BJ (cell line): ENCODE data around the gene PA2G4. TPM values are rescaled to one million over a fixed set of nuclear protein-coding genes. Genes with fewer than 3 reads are reported as not detected.
"Not testable (repeated sequence)": the region's sequence is repeated elsewhere in the genome, so short reads cannot be mapped to it uniquely, and the experiment has no call there.

Experiments used
- CTCF ChIA-PET: fragments of 350-600 bp; formaldehyde crosslinking; extraction: SDS; loops from one replicate; lab custom pipeline; 2021; ENCODE audit warnings: antibody characterized with exemption, inconsistent platforms; lab: Yijun Ruan, JAX
- POLR2A ChIA-PET: fragments of 300-600 bp; sonication (Branson Sonifier 250); formaldehyde crosslinking; extraction: SDS; loops from one replicate; lab custom pipeline; 2021; ENCODE audit warnings: antibody characterized with exemption; lab: Charles Lee
- DNase-seq: peaks from one replicate; pipeline ENCODE4 v3.0.0-alpha.2; 2011; ENCODE audit warnings: low read depth
- H3K27me3 ChIP-seq: 2 replicates; pipeline ENCODE4 v1.6.0; 2011; ENCODE audit warnings: low read length; ENCODE audit not compliant: control insufficient read depth, insufficient read depth
- H3K36me3 ChIP-seq: 2 replicates; pipeline ENCODE4 v1.5.1; 2011; ENCODE audit warnings: low read length; ENCODE audit not compliant: control insufficient read depth, insufficient read depth
- H3K4me3 ChIP-seq: 2 replicates; pipeline ENCODE4 v1.5.1; 2011; ENCODE audit warnings: low read depth, mild to moderate bottlenecking, control low read depth, low read length
- CTCF ChIP-seq: IDR thresholded peaks from 2 replicates; pipeline ENCODE4 v1.5.1; 2011; ENCODE audit warnings: low read depth, mild to moderate bottlenecking, control low read depth, inconsistent platforms, low read length, moderate library complexity; ENCODE audit not compliant: insufficient read depth
- polyA plus RNA-seq: library from polyadenylated mRNA; depleted of rRNA; stranded (reverse); fragments of >200 nt; gene quantifications from 2 replicates; pipeline ENCODE4 v1.2.3, GENCODE V29; 2011

Gene PA2G4
- polyA plus RNA-seq, 1 experiment: 134 TPM

- no peak for DNase-seq
- no peak overlapping the region for H3K4me3 ChIP-seq
- CTCF ChIA-PET: interaction anchor here (1.6 to 2.8 kb wide), 4 partner anchors 28 to 36 kb away, joined by 3 to 10 read pairs (median 7); partner anchors contain the start of genes ESYT1 and SMARCC2
- H3K36me3 ChIP-seq: peaks cover 10% of the 10 kb centered on the region
- TF ChIP-seq CTCF: no peak
- no peaks in the 10 kb centered on the region for H3K27me3 ChIP-seq
- POLR2A ChIA-PET: no interaction called here
Measured at GRCh38 chr12:56155256-56155845, 51.0 kb downstream of the PA2G4 start.

- Histone ChIP-seq H3K4me3 (peak overlapping the region; percentile 64; the same call in 1 of the 2 replicates), H3K36me3 (peaks cover 21% of the 10 kb centered on the region)
- CTCF ChIA-PET: interaction anchor here (0.6 to 2.8 kb wide), 3 partner anchors 30 to 67 kb away, joined by 3 to 10 read pairs (median 4); partner anchors contain the start of genes ESYT1 and SMARCC2
- DNase-seq, H3K27me3 ChIP-seq, POLR2A ChIA-PET: not testable (repeated sequence)
Measured at GRCh38 chr12:56156464-56157200, 52.3 kb downstream of the PA2G4 start.

DNA sequence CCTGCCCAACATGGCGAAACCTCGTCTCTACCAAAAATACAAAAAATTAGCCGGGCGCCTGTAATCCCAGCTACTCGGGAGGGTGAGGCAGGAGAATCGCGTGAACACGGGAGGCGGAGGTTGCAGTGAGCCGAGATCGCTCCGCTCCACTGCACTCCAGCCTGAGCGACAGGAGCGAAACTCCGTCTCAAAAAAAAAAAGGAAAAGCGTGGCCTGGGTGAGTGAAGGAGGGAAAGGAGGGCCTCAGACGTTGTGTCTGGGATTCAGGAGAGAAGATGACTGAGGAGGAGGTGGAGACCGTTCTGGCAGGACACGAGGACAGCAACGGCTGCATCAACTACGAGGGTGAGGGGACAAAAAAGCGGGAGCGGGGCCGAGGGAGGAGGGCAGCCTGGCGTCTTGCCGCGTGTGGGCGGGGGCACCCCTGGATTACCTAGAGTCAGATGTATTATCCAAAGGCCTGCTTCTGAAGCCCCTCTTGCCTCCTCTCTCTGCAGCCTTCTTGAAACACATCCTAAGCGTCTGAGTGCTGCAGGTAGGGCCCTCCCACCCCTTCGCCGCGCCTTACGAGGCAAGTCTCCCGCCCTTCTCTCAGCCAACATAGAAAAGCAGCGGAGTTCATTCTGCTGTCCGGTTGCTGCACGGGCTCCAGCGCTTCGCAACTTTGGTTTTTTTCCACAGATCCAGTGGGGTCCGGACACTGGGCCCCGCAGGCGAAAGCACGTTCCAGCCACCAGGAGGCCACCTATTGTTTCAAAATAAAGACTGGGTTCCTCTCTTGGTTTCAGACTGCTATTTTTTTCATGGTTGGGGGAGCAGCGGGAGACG, 53.1 kb downstream of the PA2G4 start:
- peak; percentile 81 for TF ChIP-seq CTCF
- DNase-seq: peak; percentile 40
- CTCF ChIA-PET: interaction anchor here (0.5 to 8.7 kb wide), 6 partner anchors 30 to 110 kb away, joined by 3 to 56 read pairs (median 7); partner anchors contain the start of genes ESYT1, SMARCC2 and ZC3H10
- Histone ChIP-seq H3K36me3 (peaks cover 25% of the 10 kb centered on the region), H3K27me3 (no peaks in the 10 kb centered on the region), H3K4me3 (peak overlapping the region; percentile 64)
- POLR2A ChIA-PET: interaction anchor here (0.7 to 1.2 kb wide), 2 partner anchors 30 to 159 kb away, joined by 4 to 8 read pairs; no protein-coding TSS in a partner anchor

DNA sequence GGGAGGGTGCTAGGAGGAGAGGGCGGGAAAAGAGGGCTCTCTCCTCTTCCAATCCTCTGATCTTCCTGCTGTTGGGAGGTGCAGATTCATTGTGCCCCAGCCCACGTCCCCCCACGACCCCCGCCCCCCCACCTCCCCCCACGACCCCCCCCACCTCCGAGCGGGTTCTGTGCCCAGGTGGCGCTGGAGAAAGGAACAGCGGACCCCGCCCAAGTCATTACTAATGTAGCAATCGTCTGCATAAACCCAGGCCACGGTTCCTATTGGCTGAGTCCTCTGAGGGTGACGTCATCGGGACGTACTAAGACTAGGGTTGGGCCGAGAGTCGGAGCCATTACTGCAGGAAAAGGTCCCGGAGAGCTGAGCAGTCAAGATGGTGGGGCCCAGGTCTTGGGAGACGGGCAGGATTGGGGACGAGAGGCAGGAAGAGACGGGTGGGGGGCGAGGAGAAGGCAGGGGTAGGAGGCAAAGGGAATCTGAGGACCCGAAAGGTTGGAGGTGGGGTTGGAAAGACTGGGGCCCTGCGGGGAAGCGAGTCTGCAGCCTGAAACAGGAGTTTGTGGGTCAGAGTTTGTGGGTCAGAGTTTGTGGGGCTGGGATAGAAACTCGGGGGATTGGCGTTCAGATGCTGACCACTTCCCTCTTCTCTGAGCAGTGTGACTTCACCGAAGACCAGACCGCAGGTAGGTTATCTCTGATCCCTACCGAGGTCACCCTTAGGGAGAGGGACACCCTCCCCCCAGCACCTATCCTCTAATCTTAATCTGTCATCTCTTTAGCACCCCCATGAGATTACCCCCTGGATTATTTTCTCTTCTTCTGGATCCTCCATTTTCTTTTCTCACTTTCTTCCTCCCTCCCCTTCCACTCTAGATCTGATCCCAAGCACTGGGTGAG, 53.9 kb downstream of the PA2G4 start, which contains the start of gene MYL6:
Gene MYL6 (plus strand): TSS at position 331 of the 897 bp plus-strand sequence. CDS start 43 bp downstream, at position 374.
- Histone ChIP-seq H3K27me3 (no peaks in the 10 kb centered on the region), H3K4me3 (peak within 1 kb of the TSS; percentile 64), H3K36me3 (peaks cover 26% of the 10 kb centered on the region)
- DNase-seq: peak; percentile 85
- no peak for TF ChIP-seq CTCF
- CTCF ChIA-PET: interaction anchor here (0.5 to 8.7 kb wide), 5 partner anchors 30 to 111 kb away, joined by 4 to 56 read pairs (median 12); partner anchors contain the start of genes ESYT1, SMARCC2 and ZC3H10
- POLR2A ChIA-PET: interaction anchor here (0.5 to 1.3 kb wide), 7 partner anchors 20 to 158 kb away, joined by 3 to 14 read pairs (median 4); partner anchors contain the start of genes SMARCC2 and ZC3H10
